GM10847 (cell line): ENCODE measurements around the gene TGM6.

Source experiments
- POLR2A ChIP-seq: IDR thresholded peaks from 2 replicates; pipeline ENCODE4 v1.6.1; 2011; ENCODE audit not compliant: insufficient read length; ENCODE audit errors: extremely low read depth

TGM6 gene

DNA sequence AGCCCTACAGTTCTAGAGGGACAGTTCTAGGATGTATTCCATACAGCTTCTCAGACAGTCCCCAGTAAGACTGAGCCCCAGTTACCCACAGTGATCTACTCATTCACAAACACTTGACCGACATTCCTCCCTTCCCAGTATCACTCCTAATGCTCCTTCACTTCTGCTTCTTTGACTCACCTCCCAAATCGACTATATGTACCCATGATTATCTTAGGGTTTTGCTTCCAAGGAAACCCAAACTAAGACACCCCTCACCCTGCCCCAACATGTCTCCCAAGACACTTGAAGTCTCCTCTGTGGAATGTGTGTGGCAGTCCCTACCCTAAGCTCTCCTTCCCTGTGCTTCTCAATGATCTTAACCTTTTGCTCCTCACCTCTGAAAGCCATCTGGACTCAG is 23.6 kb upstream of the TGM6 start:
- TF ChIP-seq POLR2A, result no peak

DNA sequence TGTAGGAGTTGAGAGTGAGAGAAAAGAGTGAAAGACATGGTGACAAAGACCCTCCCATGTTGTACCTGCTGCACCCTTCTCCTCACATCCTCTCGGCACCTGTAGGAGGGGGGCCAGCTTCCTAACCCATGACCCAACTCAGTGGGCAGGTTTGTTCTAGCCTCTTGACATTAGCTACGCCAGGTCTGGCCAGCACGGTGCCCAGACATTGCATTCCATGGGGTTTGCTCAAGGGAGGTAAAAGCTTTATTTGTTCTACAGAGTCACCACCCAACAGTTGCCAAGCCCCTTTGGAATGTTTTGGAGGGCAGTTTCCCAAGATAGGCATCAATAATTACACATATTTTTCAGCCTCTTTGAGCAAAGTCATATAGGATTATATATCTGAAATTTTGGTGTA is 22.7 kb upstream of the TGM6 start:
- TF ChIP-seq POLR2A, result no peak

- TF ChIP-seq POLR2A, result no peak
These were observed 19.6 kb upstream of the TGM6 start for GRCh38 chr20:2361035-2361593.

- TF ChIP-seq POLR2A, result no peak
These were observed 17.5 kb upstream of the TGM6 start for GRCh38 chr20:2363187-2363586.

GRCh38 chr20:2363587-2363986 is 17.1 kb upstream of the TGM6 start:
- no peak for TF ChIP-seq POLR2A

DNA sequence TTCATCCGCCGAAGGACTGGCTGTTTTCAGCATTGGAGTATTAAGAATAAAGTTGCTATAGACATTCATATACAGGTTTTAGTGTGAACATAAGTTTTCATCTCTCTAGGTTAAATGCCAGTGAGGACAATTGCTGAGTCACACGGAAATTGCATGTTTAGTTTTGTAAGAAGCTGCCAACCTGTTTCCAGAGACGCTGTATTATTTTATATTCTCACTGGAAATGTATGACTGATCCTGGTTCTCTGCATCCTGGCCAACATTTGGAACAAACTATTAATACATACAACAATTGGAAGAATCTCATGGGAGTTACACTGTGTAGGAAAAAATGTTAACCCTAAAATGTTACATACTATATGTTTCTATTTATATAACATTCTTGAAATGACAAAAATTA is 16.7 kb upstream of the TGM6 start:
- TF ChIP-seq POLR2A, result no peak

GRCh38 chr20:2365091-2365490 is 15.6 kb upstream of the TGM6 start:
- TF ChIP-seq POLR2A, result no peak

GRCh38 chr20:2365666-2366065 is 15.0 kb upstream of the TGM6 start:
- TF ChIP-seq POLR2A, result no peak

DNA sequence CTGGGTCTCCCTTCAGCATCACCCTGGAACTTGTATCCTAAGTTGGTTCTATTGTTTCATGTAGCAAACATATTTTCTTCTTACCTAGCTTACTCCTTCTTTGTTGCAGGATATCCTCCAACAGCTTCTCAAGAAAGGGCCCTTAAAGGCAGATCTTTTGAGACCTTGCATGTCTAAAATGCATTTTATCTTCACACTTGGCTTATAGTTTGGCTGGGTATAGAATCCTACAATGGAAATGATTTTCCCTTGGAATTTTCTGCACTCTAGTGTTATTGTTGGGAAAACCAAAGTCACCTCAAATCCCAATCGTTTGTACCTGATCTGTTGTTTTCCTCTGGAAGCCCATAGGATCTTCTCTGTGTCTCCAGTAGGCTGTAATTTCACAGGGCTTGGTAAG is 12.1 kb upstream of the TGM6 start:
- no peak for TF ChIP-seq POLR2A

DNA sequence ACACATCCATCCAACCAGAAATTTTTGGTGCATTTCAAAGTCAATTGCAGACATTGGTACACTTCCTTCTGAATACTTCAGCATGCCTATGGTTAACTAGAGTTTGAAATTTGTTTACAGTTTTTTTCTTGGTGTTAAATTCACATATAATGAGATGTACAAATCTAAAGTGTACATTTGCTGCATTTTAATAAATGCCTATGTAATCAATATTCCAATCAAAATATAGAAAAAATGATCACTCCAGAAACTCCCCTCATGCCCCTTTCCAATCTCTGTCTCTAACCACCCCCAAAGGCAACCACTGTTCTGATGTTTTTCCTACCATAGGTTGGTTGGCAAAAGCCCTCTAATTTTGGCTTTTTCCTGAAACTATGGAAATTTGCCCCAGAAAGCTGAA is 7.6 kb upstream of the TGM6 start:
- no peak for TF ChIP-seq POLR2A

DNA sequence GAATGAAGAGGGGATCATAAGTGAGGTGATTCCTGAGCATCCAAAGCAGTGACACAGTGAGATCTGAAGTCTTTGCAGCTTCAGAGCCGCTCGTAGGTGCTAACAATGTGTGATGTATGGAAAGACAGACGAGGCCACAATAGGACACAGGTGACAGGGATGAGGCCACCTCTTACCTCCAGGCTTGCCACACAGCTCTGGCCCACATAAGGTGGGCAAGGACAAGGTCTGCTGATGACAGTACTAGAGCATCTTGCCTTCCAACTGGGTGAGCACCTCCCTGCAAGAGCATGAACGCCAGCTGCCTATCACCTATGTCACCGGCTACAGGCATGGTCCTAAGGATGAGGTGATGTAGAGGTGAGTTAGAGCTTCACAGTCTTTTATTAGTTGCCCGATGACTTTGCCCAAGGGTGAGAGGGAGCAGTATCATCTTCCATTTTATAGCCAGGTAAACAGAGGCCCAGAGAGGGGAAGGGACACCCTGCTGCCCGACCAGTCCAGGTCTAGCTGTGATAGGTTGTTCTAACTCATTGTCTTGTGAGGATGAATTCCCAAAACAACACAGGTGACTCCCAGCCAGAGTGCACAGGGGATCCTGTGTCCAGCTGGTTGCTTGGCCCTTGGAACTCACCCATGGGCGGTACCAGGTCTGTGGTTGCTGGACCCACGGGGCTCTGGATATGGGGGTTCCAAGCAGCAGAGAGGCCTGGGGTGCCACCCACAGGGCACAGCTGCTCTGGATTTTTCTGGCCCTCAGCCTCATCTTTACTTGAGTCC is 6.2 kb upstream of the TGM6 start:
- no peak for TF ChIP-seq POLR2A

DNA sequence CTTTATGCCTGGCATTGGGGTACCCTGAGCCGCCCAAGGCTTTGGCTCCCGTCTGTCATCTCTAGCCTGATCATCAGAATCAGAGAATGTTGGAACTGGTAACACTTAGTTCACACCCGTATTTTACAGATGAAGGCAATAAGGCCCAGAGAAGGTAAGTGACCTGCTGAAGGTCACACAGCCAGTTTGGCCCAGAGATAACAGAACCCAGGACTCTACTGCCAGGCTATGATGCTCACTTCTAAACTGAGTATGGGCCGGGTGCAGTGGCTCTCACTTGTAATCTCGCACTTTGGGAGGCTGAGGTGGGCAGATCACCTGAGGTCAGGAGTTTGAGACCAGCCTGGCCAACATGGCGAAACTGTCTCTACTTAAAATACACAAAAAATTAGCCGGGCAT is 1.8 kb upstream of the TGM6 start:
- TF ChIP-seq POLR2A, result no peak

DNA sequence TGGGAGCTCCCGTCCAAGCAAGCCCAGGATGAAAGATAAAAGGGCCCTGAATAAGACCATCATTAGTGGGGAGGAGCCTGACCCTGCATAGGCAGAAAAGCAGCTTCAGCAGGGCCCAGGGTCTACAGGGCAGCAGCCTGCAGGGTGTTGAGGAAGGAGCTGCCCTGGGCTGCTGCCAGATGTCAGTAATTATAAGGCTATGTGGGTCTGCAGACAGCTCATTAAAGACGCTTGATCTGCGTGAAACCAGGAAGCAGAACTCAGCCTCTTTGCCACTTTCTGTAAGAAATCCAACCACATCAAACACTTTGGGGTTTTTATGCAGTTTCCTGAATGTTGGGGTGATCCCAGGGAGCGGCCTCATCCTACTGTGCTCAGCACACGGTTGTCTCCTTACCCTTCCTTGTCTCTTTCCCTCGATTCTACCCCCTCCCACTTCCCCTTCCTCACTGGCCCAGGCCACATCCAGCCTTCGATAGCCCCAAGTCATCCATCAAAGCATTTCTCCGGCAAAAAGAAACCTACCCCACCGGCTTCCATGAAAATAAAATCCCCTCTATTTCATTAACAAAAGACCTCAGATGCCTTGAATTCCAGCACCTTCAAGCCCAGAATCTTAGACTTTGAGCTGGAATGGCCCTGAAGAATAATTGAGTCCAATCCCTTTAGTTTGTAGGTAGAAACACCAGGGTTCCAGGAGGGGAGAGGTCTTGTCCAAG is 1.0 kb upstream of the TGM6 start:
- no peak for TF ChIP-seq POLR2A

GRCh38 chr20:2381303-2381702 is 602 bp downstream of the TGM6 start:
- no peak for TF ChIP-seq POLR2A

DNA sequence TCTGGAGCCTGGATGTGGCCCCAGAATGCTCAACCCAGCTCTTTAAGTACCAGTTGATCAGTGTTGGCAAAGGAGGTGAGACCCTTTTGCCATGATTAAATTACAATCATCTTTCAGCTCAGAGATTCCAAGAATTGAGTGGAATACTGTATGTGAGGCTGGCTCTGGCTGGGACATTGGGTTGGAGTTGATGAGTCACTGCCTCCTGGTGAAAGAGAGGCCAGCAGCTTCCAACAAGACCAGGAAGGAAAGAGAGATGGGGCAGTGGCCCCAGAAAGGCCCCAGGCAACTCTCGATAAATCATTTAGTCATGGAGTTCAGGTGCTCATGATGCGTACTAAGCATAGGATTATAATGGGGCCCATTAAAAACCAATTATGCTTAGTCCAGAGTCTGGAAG is 2.1 kb downstream of the TGM6 start:
- TF ChIP-seq POLR2A, result no peak

- no peak for TF ChIP-seq POLR2A
These were observed 4.3 kb downstream of the TGM6 start for GRCh38 chr20:2385026-2385425.
